HepG2 (cell line): Measurements from ENCODE around the gene SLC9B2. TPM values are rescaled to one million over a fixed set of nuclear protein-coding genes. Genes with fewer than 3 reads are reported as not detected.
A peak's percentile ranks its signal among the peaks of the same experiment; 100 is the strongest.

Experiments
- HDAC2 ChIP-seq: sonication (generic); formaldehyde crosslinking; IDR thresholded peaks from 2 replicates; pipeline ENCODE4 v1.4.0; 2020; ENCODE audit warnings: missing genetic modification reagents
- HES4 ChIP-seq: sonication (generic); formaldehyde crosslinking; IDR thresholded peaks from 2 replicates; pipeline ENCODE4 v1.9.0; 2021; ENCODE audit warnings: mild to moderate bottlenecking, missing genetic modification reagents, borderline replicate concordance
- HNRNPLL ChIP-seq: fragments of 200-400 bp; formaldehyde crosslinking; IDR thresholded peaks from 2 replicates; pipeline ENCODE4 v1.6.1; 2017; ENCODE audit warnings: mild to moderate bottlenecking, low read depth, low read length; ENCODE audit not compliant: poor library complexity, severe bottlenecking
- MEIS2 ChIP-seq: sonication (generic); formaldehyde crosslinking; IDR thresholded peaks from 2 replicates; pipeline ENCODE4 v1.9.0; 2021; ENCODE audit warnings: mild to moderate bottlenecking, missing genetic modification reagents
- MTF2 ChIP-seq: sonication (generic); formaldehyde crosslinking; IDR thresholded peaks from 2 replicates; pipeline ENCODE4 v1.5.0; 2020; ENCODE audit warnings: missing genetic modification reagents, borderline replicate concordance
- MXD1 ChIP-seq: sonication (generic); formaldehyde crosslinking; IDR thresholded peaks from 2 replicates; pipeline ENCODE4 v1.4.0; 2020; ENCODE audit warnings: mild to moderate bottlenecking, missing genetic modification reagents
- PLRG1 ChIP-seq: fragments of 450-650 bp; conservative IDR thresholded peaks from 2 replicates; pipeline ENCODE4 v1.6.1; 2016
- POLR2AphosphoS2 ChIP-seq: IDR thresholded peaks from 2 replicates; pipeline ENCODE4 v1.6.1; 2011; ENCODE audit warnings: low read depth, low read length, improper control_type of control experiment
- SCMH1 ChIP-seq: sonication (generic); formaldehyde crosslinking; IDR thresholded peaks from 2 replicates; pipeline ENCODE4 v1.9.0; 2021; ENCODE audit warnings: missing genetic modification reagents, mild to moderate bottlenecking, borderline replicate concordance
- SOX6 ChIP-seq, 2 experiments: fragments of 450-650 bp in 1 of 2; sonication (generic) in 1 of 2; formaldehyde crosslinking in 1 of 2; IDR thresholded peaks; 2 replicates each; pipeline versions ENCODE4 v1.4.0 to v1.6.1; 2017 to 2020; ENCODE audit warnings: antibody characterized with exemption in 1 of 2, mild to moderate bottlenecking in 1 of 2, missing genetic modification reagents in 1 of 2
- TCF7 ChIP-seq: sonication (generic); IDR thresholded peaks from 2 replicates; pipeline ENCODE4 v1.6.1; 2016; ENCODE audit warnings: antibody characterized with exemption, low read depth
- ZNF136 ChIP-seq: sonication (generic); formaldehyde crosslinking; IDR thresholded peaks from 2 replicates; pipeline ENCODE4 v1.8.1; 2022; ENCODE audit warnings: low read depth, mild to moderate bottlenecking, moderate library complexity, missing genetic modification reagents
- ZNF180 ChIP-seq: sonication (generic); formaldehyde crosslinking; IDR thresholded peaks from 2 replicates; pipeline ENCODE4 v1.4.0; 2020; ENCODE audit warnings: low read depth, missing genetic modification reagents, borderline replicate concordance
- ZNF30 ChIP-seq: sonication (generic); formaldehyde crosslinking; IDR thresholded peaks from 2 replicates; pipeline ENCODE4 v1.5.0; 2020; ENCODE audit warnings: mild to moderate bottlenecking, missing genetic modification reagents
- ZNF329 ChIP-seq: sonication (generic); formaldehyde crosslinking; IDR thresholded peaks from 2 replicates; pipeline ENCODE4 v1.9.0; 2021; ENCODE audit warnings: low read depth, mild to moderate bottlenecking, missing genetic modification reagents
- ZNF792 ChIP-seq: IDR thresholded peaks from 2 replicates; pipeline ENCODE4 v1.6.1; 2016
- ZSCAN30 ChIP-seq: sonication (generic); formaldehyde crosslinking; IDR thresholded peaks from 2 replicates; pipeline ENCODE4 v1.5.0; 2020; ENCODE audit warnings: mild to moderate bottlenecking, missing genetic modification reagents
- polyA plus RNA-seq, 8 experiments: library from polyadenylated mRNA; depleted of rRNA in 3 of 8; stranded (reverse) in 7 of 8; unstranded in 1 of 8; fragments of >200 nt; fragmentation: Illumina TruSeq in 4 of 8; extraction: Trizol in 4 of 8; gene quantifications; 2 replicates each; pipeline versions ENCODE4 v1.2.1 to v1.2.3, GENCODE V29; 2011 to 2016; ENCODE audit warnings: low read depth in 4 of 8, missing spikeins in 1 of 8, mixed read lengths in 1 of 8; ENCODE audit not compliant: insufficient read depth in 1 of 8
- total RNA-seq, 5 experiments: library from RNA; depleted of rRNA; stranded (reverse); fragments of >200 nt; fragmentation: Illumina TruSeq; extraction: Trizol; gene quantifications; 2 replicates each; pipeline ENCODE4 v1.2.3, GENCODE V29; 2016; ENCODE audit warnings: low read depth in 1 of 5
- TF ChIP-seq, protein P1 (sequence below): sonication (generic); formaldehyde crosslinking; IDR thresholded peaks from 2 replicates; pipeline ENCODE4 v1.5.0; 2020; ENCODE audit warnings: mild to moderate bottlenecking, missing genetic modification reagents, moderate library complexity
- TF ChIP-seq, protein P2 (sequence below): sonication (generic); formaldehyde crosslinking; IDR thresholded peaks from 2 replicates; pipeline ENCODE4 v1.5.0; 2020; ENCODE audit warnings: missing genetic modification reagents
- TF ChIP-seq, protein P3 (sequence below): sonication (generic); formaldehyde crosslinking; IDR thresholded peaks from 2 replicates; pipeline ENCODE4 v1.8.0; 2022; ENCODE audit warnings: missing genetic modification reagents, mild to moderate bottlenecking, inconsistent platforms, borderline replicate concordance
- TF ChIP-seq, protein P4 (sequence below): sonication (generic); formaldehyde crosslinking; IDR thresholded peaks from 2 replicates; pipeline ENCODE4 v1.8.0; 2022; ENCODE audit warnings: mild to moderate bottlenecking, missing genetic modification reagents; ENCODE audit not compliant: insufficient replicate concordance

SLC9B2 gene
- total and polyA plus RNA-seq, 2 of the 13 experiments (the other 11 are each of a cell fraction or from before 2014, with no cell fraction given): 23.5 to 38.5 TPM

- TF ChIP-seq ZSCAN30 (CRISPR knock-in tag) (peak; percentile 8; the same call in 1 of the 2 replicates), HDAC2 (CRISPR knock-in tag) (peak; percentile 47), MXD1 (CRISPR knock-in tag) (peak; percentile 93), ZNF329 (CRISPR knock-in tag) (peak; percentile 69; the same call in 1 of the 2 replicates), TCF7 (no peak), ZNF180 (no peak; the same call in 1 of the 2 replicates), SCMH1 (CRISPR knock-in tag) (no peak), MEIS2 (CRISPR knock-in tag) (peak; percentile 77), PLRG1 (no peak), ZNF792 (CRISPR knock-in tag) (peak; percentile 79; the same call in 1 of the 2 replicates), HES4 (CRISPR knock-in tag) (peak; percentile 90), SOX6 (IDR thresholded peaks at IDR 0.05) (no peak), SOX6 (CRISPR knock-in tag; IDR thresholded peaks at IDR 0.05) (no peak), ZNF30 (CRISPR knock-in tag) (no peak), ZNF136 (CRISPR knock-in tag) (no peak), MTF2 (CRISPR knock-in tag) (no peak), POLR2AphosphoS2 (no peak), HNRNPLL (peak; percentile 67)
- TF ChIP-seq, protein P1, sequence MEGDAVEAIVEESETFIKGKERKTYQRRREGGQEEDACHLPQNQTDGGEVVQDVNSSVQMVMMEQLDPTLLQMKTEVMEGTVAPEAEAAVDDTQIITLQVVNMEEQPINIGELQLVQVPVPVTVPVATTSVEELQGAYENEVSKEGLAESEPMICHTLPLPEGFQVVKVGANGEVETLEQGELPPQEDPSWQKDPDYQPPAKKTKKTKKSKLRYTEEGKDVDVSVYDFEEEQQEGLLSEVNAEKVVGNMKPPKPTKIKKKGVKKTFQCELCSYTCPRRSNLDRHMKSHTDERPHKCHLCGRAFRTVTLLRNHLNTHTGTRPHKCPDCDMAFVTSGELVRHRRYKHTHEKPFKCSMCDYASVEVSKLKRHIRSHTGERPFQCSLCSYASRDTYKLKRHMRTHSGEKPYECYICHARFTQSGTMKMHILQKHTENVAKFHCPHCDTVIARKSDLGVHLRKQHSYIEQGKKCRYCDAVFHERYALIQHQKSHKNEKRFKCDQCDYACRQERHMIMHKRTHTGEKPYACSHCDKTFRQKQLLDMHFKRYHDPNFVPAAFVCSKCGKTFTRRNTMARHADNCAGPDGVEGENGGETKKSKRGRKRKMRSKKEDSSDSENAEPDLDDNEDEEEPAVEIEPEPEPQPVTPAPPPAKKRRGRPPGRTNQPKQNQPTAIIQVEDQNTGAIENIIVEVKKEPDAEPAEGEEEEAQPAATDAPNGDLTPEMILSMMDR: no peak
- TF ChIP-seq, protein P2, sequence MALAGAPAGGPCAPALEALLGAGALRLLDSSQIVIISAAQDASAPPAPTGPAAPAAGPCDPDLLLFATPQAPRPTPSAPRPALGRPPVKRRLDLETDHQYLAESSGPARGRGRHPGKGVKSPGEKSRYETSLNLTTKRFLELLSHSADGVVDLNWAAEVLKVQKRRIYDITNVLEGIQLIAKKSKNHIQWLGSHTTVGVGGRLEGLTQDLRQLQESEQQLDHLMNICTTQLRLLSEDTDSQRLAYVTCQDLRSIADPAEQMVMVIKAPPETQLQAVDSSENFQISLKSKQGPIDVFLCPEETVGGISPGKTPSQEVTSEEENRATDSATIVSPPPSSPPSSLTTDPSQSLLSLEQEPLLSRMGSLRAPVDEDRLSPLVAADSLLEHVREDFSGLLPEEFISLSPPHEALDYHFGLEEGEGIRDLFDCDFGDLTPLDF (CRISPR knock-in tag): peak; percentile 66
- TF ChIP-seq, protein P3, sequence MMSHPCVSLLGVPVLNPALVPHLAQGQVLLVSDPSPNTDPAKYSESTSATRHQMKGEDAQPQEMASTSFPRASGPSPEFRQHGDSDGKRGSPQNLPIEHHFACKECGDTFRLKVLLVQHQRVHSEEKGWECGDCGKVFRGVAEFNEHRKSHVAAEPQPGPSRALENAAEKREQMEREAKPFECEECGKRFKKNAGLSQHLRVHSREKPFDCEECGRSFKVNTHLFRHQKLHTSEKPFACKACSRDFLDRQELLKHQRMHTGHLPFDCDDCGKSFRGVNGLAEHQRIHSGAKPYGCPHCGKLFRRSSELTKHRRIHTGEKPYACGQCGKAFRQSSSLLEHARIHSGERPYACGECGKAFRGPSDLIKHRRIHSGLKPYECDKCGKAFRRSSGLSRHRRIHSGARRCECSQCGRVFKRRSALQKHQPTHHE (CRISPR knock-in tag): peak; percentile 38; the same call in 1 of the 2 replicates
- TF ChIP-seq, protein P4, sequence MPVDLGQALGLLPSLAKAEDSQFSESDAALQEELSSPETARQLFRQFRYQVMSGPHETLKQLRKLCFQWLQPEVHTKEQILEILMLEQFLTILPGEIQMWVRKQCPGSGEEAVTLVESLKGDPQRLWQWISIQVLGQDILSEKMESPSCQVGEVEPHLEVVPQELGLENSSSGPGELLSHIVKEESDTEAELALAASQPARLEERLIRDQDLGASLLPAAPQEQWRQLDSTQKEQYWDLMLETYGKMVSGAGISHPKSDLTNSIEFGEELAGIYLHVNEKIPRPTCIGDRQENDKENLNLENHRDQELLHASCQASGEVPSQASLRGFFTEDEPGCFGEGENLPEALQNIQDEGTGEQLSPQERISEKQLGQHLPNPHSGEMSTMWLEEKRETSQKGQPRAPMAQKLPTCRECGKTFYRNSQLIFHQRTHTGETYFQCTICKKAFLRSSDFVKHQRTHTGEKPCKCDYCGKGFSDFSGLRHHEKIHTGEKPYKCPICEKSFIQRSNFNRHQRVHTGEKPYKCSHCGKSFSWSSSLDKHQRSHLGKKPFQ (CRISPR knock-in tag): no peak
Observed at GRCh38 chr4:103075894-103076746, 441 bp downstream of the SLC9B2 start (continued).
